GM10266 (cell line): ENCODE results near the gene NCDN.

Experiments
- DNase-seq: peaks from one replicate; pipeline ENCODE4 v3.0.0; 2012; ENCODE audit errors: extremely low spot score
- TF ChIP-seq, protein P1 (sequence below): IDR thresholded peaks from 2 replicates; pipeline ENCODE4 v1.5.1; 2012; ENCODE audit warnings: mild to moderate bottlenecking, low read depth; ENCODE audit not compliant: control insufficient read depth, insufficient read depth; ENCODE audit errors: missing control alignments

The NCDN gene

DNA sequence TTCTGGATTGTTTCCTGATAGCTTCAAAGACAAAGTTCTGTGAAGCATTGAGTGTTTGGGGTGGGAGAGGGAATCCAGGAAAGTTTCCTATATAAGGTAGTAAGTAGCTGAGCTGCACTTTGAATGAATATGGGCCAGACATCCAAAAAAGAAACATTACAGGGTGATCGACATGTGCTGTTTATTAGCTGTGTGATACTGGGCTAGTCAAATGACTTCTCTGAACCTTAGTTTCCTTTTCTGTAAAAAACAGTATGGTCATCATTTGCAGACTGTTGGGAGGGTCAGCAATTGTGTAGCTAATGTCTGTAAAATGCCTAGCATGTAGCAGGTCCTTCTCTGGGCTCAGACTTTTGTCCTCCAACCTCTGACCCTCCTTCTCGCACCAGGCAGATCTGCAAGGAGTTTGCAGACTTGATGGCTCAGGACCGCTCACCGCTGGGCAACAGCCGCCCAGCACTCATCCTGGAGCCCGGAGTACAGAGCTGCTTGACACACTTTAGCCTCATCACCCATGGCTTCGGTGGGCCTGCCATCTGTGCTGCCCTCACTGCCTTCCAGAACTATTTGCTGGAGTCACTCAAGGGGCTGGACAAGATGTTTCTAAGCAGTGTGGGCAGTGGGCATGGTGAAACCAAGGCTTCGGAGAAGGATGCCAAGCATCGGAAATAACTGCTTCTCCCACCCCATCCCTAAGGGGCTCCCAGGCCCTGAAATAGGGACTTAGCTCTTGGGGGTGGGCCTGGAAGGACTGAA, 36.6 kb downstream of the NCDN start:
- TF ChIP-seq, protein P1, sequence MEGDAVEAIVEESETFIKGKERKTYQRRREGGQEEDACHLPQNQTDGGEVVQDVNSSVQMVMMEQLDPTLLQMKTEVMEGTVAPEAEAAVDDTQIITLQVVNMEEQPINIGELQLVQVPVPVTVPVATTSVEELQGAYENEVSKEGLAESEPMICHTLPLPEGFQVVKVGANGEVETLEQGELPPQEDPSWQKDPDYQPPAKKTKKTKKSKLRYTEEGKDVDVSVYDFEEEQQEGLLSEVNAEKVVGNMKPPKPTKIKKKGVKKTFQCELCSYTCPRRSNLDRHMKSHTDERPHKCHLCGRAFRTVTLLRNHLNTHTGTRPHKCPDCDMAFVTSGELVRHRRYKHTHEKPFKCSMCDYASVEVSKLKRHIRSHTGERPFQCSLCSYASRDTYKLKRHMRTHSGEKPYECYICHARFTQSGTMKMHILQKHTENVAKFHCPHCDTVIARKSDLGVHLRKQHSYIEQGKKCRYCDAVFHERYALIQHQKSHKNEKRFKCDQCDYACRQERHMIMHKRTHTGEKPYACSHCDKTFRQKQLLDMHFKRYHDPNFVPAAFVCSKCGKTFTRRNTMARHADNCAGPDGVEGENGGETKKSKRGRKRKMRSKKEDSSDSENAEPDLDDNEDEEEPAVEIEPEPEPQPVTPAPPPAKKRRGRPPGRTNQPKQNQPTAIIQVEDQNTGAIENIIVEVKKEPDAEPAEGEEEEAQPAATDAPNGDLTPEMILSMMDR: no peak
- DNase-seq: no peak

DNA sequence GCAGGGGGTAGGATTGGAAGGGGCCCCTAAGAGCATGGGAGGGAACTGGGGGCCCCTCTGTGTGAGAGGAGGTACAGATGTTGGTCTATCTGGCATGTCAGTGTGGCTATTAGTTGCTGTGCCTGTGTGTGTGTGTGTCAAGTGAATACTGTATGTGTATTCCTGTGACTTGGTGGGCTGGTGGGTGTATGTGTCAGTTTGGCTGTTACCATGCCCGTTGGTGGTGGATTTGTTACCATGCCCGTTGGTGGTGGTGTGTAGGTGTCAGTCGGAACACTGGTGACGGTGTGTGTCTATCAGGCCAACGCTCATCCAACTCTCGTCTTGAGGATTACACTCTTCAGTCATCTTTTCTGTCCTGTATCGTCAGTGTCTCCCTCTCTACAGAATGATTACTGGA, 38.1 kb downstream of the NCDN start:
- TF ChIP-seq, protein P1: no peak
- DNase-seq: no peak

DNA sequence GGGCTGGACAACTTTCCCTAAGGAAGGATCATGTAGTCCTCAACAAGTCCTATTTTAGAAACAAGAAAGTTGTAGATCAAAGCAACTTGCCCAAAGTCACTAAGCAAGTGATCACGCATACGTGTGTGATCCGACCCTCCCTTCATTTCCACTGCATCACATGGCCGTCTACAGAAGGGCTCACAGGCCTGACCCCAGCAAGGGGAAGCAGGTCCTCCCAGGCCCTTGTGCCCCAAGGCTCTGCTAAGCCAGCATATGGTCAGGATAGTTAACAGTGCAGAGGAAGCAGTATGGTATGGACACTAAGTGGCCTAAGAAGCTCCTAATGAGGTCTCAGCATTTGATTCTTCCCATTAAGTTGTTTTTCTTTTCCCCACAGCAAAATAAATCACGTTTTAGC, 40.3 kb downstream of the NCDN start:
- no peak for DNase-seq
- TF ChIP-seq, protein P1: no peak

DNA sequence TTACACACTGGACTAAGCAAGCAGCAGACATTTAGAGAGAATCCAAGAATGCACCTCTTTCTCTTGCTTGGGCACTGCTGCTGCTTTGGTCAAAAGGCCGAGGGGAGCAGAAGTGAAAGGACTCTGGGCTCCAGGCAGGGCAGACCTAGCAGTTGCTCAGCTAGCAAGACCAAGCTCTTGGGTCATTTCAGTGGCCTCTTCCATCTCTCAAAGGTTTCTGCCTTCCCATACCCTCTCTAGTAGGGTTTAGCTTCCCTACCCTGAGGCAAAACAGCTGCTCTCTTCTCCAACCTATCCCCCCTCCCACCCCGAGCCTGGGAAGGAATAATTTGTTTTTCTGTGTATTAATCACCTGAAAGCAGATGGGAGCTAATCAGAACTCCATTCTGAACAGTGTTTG, 41.3 kb downstream of the NCDN start:
- no peak for DNase-seq

DNA sequence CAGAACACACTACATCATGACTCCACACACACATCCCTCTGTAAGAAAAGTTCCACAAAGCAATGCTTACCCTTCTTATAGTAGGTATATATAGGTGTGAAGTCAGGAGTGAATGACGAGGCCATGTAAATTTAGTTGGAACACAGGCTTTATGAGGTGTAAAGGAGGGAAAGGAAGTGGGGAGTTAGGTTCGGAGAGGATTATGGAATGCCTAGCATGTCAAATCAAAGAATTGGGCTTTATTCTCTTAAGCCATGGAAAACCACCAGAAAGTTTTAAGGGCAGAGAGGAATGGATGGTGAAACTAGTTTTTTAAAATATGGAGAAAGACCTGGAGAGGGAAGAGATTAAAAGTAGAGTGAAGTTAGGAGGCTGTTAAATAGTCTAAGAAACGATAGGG, 41.8 kb downstream of the NCDN start:
- TF ChIP-seq, protein P1: no peak
- DNase-seq: no peak

More for the DNA sequence above, 41.3 kb downstream of the NCDN start:
- TF ChIP-seq, protein P1: no peak

DNA sequence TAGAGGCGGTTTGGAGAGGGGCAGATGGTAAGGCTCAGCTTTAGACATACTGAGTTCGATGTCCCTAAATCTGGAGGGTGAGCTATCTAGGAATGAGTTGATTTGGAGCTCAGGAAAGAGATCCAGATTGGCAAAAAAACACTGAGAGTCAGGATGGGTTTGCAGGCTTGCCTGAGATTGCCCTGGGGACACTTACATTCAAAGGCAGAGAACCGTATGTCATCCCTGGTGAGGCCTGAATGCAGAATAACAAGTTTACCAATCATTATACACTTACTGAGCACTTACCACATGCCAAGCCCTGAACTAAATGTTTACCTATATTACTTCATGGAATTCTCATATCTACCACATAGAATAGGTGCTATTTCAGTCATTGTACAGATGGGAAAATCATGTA, 43.0 kb downstream of the NCDN start:
- no peak for DNase-seq
- TF ChIP-seq, protein P1: no peak

DNA sequence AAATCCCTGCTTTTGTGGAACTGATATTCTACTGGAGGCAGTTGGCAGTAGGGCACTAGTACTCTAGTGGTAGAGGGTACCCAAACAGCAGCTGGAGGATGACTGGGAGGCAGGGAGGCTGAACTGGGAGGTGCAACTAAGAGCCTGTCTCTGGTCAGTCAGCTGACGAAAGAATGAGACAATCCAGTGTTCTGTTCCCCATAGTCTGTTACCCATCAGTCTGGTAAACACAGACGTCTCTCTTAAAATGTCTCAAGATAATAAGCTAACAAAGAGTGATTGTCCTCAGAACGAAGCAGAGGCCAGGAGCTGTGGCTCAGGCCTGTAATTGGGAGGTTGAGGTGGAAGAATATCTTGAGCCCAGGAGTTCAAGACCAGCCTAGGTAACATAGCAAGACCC, 45.9 kb downstream of the NCDN start:
- DNase-seq: no peak
- TF ChIP-seq, protein P1: no peak
